IPS-11a (cell line): Measurements from ENCODE around the gene MAGEB10.
"Not testable (repeated sequence)": the region's sequence is repeated elsewhere in the genome, so short reads cannot be mapped to it uniquely, and the experiment has no call there.

ENCODE experiments used
- H3K4me3 ChIP-seq: one replicate; pipeline ENCODE4 v1.5.1; 2013; ENCODE audit warnings: low read depth, low read length, control low read depth

MAGEB10 gene, protein sequence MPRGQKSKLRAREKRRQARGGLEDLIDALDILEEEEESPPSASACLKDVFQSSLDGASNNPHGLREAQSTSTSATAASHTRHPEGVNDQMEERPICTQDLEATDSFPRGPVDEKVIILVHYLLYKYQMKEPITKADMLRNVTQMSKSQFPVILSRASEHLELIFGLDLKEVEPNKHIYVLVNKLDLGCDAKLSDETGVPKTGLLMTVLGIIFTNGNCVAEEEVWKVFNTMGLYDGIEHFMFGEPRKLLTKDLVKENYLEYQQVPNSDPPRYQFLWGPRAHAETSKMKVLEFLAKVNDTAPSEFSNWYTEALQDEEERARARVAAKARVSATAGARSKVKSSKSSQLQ

DNA sequence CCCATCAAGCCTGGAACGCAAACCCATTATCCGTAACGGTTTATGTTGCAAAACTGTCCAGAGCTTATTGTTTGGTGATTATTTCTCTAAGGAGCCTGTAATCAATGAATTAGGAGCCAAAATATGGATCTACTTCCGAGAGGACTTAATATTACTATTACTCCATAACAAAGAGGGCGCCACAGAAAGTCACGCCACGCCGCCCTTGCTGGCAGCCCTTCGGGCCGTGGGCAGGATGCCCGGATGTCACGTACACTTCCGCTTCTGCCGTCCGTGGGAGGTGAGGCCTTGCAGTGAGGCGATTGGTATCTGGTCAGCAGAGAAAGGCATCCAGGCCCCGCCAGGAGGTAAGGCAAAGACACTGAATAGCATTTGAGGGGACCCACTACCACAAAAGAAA, at the start of gene MAGEB10:
Gene MAGEB10, plus strand, starts transcription at position 301 of the 400 bp plus-strand sequence. CDS start 13,317 bp downstream, outside the sequence.
- no peak within 1 kb of the TSS for H3K4me3 ChIP-seq

DNA sequence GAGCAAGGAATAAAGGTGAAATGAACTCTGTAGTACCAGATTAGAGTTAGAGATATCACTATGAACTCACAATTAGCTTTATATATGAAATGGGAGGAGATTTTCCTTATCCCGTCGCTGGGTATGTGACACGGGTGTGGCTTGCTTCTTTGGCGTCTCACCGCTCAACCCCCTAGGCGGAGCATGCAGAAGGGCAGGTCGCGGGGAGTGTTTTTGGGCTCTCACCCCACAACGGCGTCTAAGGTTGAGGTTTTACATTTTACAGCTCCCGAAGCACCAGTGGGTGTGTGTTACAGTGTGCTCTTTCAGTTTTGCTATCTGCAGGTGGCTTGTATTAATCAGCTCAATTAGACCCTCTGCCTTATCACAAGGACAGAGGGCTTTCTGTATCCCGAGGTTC, 42.1 kb upstream of the MAGEB10 start:
- no peak overlapping the region for H3K4me3 ChIP-seq

DNA sequence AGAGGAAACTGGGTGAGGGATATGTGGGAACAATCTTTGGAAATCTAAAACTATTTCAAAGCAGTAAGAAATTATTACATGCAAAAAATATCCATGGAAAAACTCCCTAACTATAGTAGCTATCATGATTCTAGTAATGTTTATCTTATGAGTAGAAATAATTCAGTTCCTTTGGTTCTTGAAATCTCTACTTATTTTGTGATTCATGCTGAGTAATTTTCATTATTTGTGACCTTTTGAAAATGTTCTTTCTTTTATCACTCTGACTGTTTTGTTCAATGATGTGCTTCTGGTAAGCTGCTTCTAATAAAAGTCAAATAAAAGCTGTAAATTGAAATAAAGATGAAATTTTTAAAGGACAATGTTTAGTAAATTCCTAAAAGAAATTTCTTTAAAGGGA, 40.4 kb upstream of the MAGEB10 start:
- no peak overlapping the region for H3K4me3 ChIP-seq

DNA sequence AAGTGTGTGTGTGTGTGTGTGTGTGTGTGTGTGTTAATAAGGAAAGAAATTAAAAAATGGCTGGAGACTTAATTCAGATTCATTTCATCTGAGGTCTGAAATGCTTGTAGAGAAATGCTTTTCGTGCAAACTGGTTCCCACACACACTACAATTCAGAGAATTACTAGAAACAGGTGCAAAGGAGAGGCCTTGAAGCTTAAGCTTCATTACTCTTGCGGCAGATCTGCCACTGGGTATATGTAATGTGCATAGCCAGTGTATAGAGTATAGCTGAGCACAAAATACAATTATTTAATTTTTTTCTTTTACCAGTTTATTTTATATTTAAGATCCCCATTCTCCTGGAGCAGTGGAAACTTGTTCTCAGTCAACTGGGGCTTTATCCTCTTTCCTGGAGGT, 31.8 kb upstream of the MAGEB10 start:
- H3K4me3 ChIP-seq, result no peak overlapping the region

DNA sequence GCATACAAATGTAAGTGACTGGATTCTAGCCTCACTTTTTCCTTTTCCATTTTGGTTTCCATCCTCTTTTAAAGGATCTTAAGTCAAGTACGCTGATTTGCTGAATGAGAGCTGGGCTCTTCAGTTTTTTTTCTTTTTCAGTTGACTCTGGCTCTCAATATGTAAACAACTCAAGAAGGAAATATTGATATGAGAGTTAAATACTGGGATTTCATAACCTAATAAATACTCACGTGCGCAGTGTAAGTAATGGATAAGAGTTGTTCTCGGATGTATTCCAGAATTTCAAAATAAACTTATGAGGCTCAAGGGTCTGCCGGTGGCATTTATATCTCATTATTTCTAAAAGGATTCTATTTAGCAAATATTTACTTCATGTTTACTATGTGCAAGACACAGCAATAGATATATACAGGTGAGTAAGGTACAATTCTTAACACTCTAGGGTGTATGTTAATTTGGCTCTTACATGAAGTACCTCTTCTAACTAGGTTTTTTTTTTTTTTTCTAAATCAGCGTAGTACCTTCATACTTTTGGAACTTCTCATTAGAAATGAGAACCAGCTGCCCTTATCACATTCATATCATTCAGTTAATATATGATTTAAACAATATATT, 11.0 kb upstream of the MAGEB10 start:
- no peak overlapping the region for H3K4me3 ChIP-seq

DNA sequence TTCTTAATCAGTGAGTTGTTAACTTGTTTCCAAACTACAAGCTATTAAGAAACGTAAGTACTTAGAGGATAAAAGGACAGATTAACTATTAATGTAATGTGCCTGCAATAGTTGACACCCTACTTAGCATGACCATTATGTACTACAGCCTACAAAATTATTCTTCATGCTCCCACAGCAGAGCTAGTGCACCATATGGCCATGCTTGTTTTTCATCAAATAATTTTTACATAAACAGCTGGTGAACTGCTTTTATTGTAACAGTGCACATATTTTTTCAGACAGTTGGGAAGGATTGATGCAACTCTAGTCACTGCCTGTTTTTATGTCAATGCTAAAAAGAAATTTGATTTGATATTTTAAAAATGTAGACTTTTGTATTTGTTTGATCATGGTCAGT, 10.2 kb upstream of the MAGEB10 start:
- H3K4me3 ChIP-seq, result no peak overlapping the region

DNA sequence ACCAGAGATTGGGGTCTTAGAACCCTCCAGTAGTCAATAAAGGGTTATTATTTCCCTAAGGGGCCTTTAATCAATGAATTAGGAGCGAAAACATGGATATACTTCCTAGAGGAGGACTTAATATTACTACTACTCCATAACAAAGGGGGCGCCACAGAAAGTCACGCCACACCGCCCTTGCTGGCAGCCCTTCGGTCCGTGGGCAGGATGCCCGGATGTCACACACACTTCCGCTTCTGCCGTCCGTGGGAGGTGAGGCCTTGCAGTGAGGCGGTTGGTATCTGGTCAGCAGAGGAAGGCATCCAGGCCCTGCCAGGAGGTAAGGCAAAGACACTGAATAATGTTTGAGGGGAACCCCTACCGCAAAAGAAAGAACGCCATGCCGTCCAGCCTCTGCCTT, 436 bp downstream of the MAGEB10 start:
- no peak overlapping the region for H3K4me3 ChIP-seq

DNA sequence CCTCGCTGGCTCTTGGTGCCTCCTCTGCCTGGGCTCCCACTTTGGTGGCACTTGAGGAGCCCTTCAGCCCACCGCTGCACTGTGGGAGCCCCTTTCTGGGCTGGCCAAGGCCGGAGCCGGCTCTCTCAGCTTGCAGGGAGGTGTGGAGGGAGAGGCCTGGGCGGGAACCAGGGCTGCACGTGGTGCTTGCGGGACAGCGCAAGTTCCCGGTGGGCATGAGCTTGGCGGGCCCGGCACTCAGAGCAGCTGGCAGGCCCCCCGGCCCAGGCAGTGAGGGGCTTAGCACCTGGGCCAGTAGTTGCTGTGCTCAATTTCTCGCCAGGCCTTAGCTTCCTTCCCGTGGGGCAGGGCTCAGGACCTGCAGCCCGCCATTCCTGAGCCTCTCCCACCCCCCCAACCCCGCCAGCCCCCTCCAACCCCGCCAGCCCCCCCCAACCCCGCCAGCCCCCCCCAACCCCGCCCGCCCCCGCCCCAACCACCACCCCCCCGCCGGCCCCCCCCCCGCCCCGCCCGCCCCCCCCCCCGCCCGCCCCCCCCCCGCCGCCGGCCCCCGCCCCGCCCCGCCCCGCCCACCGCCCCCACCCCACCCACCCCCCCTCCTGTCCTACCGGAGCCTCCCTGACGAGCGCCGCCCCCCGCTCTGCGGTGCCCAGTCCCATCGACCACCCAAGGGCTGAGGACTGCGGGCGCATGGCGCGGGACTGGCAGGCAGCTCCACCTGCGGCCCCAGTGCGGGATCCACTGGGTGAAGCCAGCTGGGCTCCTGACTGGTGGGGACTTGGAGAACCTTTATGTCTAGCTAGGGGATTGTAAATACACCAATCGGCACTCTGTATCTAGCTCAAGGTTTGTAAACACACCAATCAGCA, 1.4 kb downstream of the MAGEB10 start:
- H3K4me3 ChIP-seq, result not testable (repeated sequence)

DNA sequence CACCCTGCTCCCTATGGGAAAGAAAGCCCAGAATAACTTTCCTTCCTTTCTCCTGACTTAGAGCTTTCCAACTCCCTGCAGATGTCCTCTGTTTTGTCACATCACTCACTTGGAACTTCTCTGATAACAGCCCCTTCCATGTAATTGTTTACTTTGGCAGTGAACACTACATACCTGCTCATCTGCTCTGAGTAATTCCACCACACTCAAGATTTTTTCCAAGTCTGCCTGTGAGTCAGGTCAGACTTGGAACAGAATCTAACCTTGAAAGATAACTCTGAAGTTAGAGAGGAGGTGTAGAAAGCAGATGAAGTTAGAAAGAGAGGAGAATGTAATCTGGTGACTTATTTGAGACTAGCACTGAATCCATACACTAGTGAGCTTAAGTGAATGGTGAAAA, 7.4 kb downstream of the MAGEB10 start:
- H3K4me3 ChIP-seq, result no peak overlapping the region

DNA sequence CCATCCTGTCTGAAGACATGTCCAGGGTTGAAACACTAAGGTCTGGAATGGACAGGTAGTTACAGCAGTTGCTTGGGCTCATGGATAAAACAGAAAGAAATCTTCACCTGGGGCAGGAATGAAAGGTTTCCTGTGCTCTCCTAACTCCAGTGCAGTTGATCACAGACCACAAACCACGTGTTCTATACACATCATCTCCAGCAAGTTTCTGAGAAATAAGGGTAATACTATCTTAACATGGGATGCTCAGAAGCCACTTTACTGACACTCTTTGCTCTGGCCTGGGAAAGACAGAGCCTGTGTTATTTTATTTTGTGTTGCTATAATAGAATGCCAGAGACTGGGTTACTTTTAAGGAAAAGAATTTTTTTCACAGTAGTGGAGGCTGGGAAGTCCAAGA, 16.0 kb downstream of the MAGEB10 start:
- no peak overlapping the region for H3K4me3 ChIP-seq

DNA sequence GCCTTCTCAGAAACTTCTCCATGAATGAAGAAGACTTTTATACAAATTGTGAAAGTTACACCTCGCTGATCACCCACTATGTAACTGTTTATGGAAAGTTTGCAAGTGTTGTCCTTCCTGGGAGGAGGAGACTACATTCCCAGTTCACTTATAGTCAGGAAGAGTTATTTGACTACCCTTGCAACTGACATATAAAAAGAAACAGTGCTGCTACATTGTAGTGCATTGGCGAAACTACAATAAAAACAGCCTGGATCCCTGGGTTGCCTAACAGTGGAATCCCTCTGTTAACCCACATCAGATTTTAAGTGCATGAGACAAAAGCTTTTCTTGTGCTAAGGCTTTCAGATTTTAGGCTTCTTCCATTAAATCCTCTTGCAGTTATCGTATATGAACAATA, 30.4 kb downstream of the MAGEB10 start:
- H3K4me3 ChIP-seq, result no peak overlapping the region

DNA sequence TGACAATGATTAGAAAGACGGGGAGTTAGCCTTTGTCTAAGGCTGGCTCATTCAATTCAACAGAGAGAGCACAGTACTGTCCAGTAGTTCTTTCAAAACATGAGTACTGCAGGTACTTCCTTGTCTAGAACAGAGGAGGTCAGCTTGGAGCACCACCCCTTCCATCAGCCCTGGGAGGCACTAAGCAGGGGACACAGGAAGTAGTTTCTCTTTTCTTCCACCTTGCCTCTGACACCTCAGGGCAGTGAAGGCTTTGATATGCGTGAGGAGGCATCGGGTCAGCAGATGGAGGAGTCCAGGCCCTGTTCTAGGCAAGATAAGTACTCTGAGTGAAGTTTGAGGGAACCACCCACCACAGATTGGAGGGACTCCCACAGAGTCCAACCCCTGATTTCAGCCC, 33.1 kb downstream of the MAGEB10 start:
- no peak overlapping the region for H3K4me3 ChIP-seq

DNA sequence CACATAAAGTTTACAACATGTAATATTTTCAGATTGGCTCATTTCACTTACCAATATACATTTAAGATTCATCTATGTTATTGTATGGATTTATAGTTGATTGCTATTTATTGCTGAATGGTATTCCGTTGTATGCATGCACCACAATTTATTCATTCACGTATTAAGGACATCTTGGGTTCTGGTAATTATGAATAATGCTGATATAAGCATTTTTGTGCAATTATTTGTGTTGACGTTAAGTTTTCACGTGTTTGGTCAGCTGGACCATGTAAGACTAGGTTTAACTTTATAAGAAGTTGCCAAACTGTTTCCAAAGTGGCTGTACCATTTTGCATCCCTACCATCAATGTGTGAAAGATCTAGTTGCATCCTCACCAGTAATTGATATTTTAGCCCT, 35.1 kb downstream of the MAGEB10 start:
- no peak overlapping the region for H3K4me3 ChIP-seq

DNA sequence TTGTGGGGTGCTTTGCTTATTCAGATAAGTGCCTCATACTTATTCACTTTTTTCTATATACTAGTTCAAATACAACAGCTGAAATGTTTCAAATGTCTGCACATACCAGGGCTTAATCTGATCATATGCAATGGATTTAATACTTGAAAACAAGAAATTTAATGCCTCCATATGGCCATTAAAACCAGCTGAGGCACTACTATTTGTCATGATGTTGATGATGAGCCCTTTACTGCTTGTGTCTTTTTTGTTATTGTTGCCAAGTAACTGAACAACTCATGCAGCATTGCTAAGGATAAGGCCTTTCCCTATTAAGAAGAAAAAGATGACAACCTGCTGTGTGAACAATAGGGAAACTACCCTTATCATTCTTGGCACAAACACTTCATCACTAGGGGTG, 52.5 kb downstream of the MAGEB10 start:
- no peak overlapping the region for H3K4me3 ChIP-seq

DNA sequence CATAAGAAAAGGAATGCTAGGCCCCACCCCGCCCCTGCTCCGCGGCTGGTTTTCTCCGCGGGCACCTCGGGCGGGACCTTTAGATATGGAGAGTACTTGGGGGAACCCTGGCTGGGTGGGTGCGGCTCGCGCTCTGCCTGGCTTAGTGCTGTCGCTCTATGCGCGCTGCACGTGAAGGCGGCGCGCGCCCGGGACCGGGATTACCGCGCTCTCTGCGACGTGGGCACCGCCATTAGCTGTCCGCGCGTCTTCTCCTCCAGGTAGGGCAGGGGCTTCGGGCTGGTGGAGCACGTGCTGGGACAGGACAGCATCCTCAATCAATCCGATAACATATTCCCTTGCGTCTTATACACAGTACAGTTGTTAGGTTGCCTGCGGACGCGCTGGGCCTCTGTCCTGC, 56.0 kb downstream of the MAGEB10 start:
- H3K4me3 ChIP-seq, result no peak overlapping the region
